Measurements from ENCODE around the gene USP20. TPM values are rescaled to one million over a fixed set of nuclear protein-coding genes. Genes with fewer than 3 reads are reported as not detected.

The USP20 gene
- polyA plus RNA-seq, 4 donors: 16.0 to 47.0 (median 20.4) TPM

- peaks cover 0 to 35% (median 2%) of the 10 kb centered on the region in 3 donors for H3K36me3 ChIP-seq (ENCODE audit: control insufficient read depth in 3 of 3, insufficient read depth in 2 of 3, low read depth in 1 of 3, low read length in 3 of 3)
- H3K4me1 ChIP-seq (ENCODE audit: control insufficient read depth in 3 of 3, insufficient read depth in 2 of 3, low read depth in 1 of 3, low read length in 2 of 3): peaks cover 0 to 24% (median 6%) of the 10 kb centered on the region in 3 donors
- H3K27me3 ChIP-seq (ENCODE audit: control insufficient read depth in 3 of 3, insufficient read depth in 3 of 3, low read length in 3 of 3): peaks cover 0 to 7% (median 0%) of the 10 kb centered on the region in 3 donors
- 0 to 1% (median 1%) methylated on average over 27 of the region's 27 CpGs for whole genome bisulfite sequencing, 3 donors
- H3K9me3 ChIP-seq (ENCODE audit: control insufficient read depth in 2 of 2, insufficient read depth in 1 of 2, low read depth in 1 of 2, low read length in 1 of 2): no peaks in the 10 kb centered on the region
- H3K27ac ChIP-seq (ENCODE audit: low read depth in 1 of 3, low read length in 2 of 3): peak overlapping the region; percentile 60 to 90 (median 68)
- FAIRE-seq (no peak), DNase-seq (peak; percentile 80 to 94)
- peak overlapping the region; percentile 19 to 43 (median 38) for H3K4me3 ChIP-seq (ENCODE audit: low read depth in 1 of 3, low read length in 3 of 3)
These were observed 50.4 kb downstream of the USP20 start for GRCh38 chr9:129885670-129886106.

- FAIRE-seq (no peak), DNase-seq (peak in 1 of 2 donors; percentile 13)
- Histone ChIP-seq H3K4me1 (ENCODE audit: control insufficient read depth in 3 of 3, insufficient read depth in 2 of 3, low read depth in 1 of 3, low read length in 2 of 3) (peaks cover 0 to 24% (median 10%) of the 10 kb centered on the region in 3 donors), H3K4me3 (ENCODE audit: low read depth in 1 of 3, low read length in 3 of 3) (peak overlapping the region in 2 of 3 donors; percentile 38 to 43), H3K27ac (ENCODE audit: low read depth in 1 of 3, low read length in 2 of 3) (peak overlapping the region in 2 of 3 donors; percentile 0 to 90), H3K27me3 (ENCODE audit: control insufficient read depth in 3 of 3, insufficient read depth in 3 of 3, low read length in 3 of 3) (peaks cover 0 to 7% (median 0%) of the 10 kb centered on the region in 3 donors), H3K36me3 (ENCODE audit: control insufficient read depth in 3 of 3, insufficient read depth in 2 of 3, low read depth in 1 of 3, low read length in 3 of 3) (peaks cover 0 to 35% (median 2%) of the 10 kb centered on the region in 3 donors), H3K9me3 (ENCODE audit: control insufficient read depth in 2 of 2, insufficient read depth in 1 of 2, low read depth in 1 of 2, low read length in 1 of 2) (no peaks in the 10 kb centered on the region)
- 37 to 57% (median 42%) methylated on average over 20 of the region's 20 CpGs for WGBS, 3 donors
These were observed 51.2 kb downstream of the USP20 start for GRCh38 chr9:129886226-129887174.

- Histone ChIP-seq H3K4me1 (ENCODE audit: control insufficient read depth in 3 of 3, insufficient read depth in 2 of 3, low read depth in 1 of 3, low read length in 2 of 3) (peaks cover 0 to 24% (median 10%) of the 10 kb centered on the region in 3 donors), H3K36me3 (ENCODE audit: control insufficient read depth in 3 of 3, insufficient read depth in 2 of 3, low read depth in 1 of 3, low read length in 3 of 3) (peaks cover 0 to 30% (median 0%) of the 10 kb centered on the region in 3 donors), H3K27ac (ENCODE audit: low read depth in 1 of 3, low read length in 2 of 3) (peak overlapping the region in 2 of 3 donors; percentile 43 to 90), H3K9me3 (ENCODE audit: control insufficient read depth in 2 of 2, insufficient read depth in 1 of 2, low read depth in 1 of 2, low read length in 1 of 2) (no peaks in the 10 kb centered on the region), H3K27me3 (ENCODE audit: control insufficient read depth in 3 of 3, insufficient read depth in 3 of 3, low read length in 3 of 3) (peaks cover 0 to 7% (median 0%) of the 10 kb centered on the region in 3 donors), H3K4me3 (ENCODE audit: low read depth in 1 of 3, low read length in 3 of 3) (no peak overlapping the region)
- FAIRE-seq (no peak), DNase-seq (peak in 1 of 2 donors; percentile 42)
- WGBS, 3 donors: 42 to 59% (median 55%) methylated on average over 27 of the region's 27 CpGs
These were observed 52.4 kb downstream of the USP20 start for GRCh38 chr9:129887334-129888292.

DNA sequence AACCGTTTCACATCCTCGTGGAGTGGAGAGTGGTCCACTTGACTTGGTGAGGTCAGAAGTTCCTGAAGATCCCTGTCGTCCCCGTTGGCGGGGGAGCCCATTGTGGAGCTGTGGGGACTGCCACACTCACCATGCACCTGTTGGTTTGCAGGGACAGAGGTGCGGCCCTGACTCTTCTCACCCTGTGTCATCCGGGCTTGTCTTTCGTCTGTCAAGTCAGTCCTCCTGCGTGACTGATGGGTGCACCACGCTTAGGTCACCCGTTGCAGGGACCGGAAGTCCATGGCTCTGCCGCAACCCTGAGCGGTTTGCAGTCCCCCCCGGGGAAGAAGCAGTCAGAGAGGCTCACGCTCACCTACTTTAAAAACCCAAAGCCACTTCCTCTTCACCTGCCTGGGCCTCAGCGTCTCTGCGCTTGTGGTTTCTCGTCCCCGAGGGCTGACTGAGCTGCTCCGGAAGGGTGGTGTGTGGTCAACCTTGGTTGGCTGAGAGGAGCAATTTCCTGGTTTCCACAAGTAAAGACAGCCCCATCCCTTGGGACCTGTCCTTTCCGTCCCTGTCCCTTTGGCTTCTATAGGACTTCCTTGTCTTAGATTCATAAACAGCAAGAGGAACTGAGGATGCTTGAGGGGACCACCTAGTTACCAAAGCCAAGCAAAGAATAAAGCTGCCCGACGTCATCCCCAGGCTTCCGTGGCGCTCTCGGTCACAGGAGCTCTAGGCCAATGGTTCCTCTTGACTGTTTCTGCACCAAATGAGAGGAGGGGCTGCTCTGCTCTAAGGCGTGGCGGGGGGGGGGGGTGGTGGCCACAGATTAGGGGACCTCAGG lies 53.2 kb downstream of the USP20 start:
- H3K4me3 ChIP-seq (ENCODE audit: low read depth in 1 of 3, low read length in 3 of 3): no peak overlapping the region
- WGBS, 3 donors: 53 to 78% (median 58%) methylated on average over 29 of the region's 29 CpGs

GRCh38 chr9:129889122-129889940 lies 54.1 kb downstream of the USP20 start:
- DNase-seq: no peak

More for the DNA sequence above, 53.2 kb downstream of the USP20 start:
- H3K4me1 ChIP-seq (ENCODE audit: control insufficient read depth in 3 of 3, insufficient read depth in 2 of 3, low read depth in 1 of 3, low read length in 2 of 3): peaks cover 0 to 24% (median 10%) of the 10 kb centered on the region in 3 donors
- no peak for FAIRE-seq
- peak overlapping the region in 2 of 3 donors; percentile 43 to 90 for H3K27ac ChIP-seq (ENCODE audit: low read depth in 1 of 3, low read length in 2 of 3)
- H3K9me3 ChIP-seq (ENCODE audit: control insufficient read depth in 2 of 2, insufficient read depth in 1 of 2, low read depth in 1 of 2, low read length in 1 of 2): no peaks in the 10 kb centered on the region
- peaks cover 0 to 26% (median 0%) of the 10 kb centered on the region in 3 donors for H3K36me3 ChIP-seq (ENCODE audit: control insufficient read depth in 3 of 3, insufficient read depth in 2 of 3, low read depth in 1 of 3, low read length in 3 of 3)
- H3K27me3 ChIP-seq (ENCODE audit: control insufficient read depth in 3 of 3, insufficient read depth in 3 of 3, low read length in 3 of 3): peaks cover 0 to 7% (median 0%) of the 10 kb centered on the region in 3 donors
- DNase-seq: peak; percentile 25 to 75

DNA sequence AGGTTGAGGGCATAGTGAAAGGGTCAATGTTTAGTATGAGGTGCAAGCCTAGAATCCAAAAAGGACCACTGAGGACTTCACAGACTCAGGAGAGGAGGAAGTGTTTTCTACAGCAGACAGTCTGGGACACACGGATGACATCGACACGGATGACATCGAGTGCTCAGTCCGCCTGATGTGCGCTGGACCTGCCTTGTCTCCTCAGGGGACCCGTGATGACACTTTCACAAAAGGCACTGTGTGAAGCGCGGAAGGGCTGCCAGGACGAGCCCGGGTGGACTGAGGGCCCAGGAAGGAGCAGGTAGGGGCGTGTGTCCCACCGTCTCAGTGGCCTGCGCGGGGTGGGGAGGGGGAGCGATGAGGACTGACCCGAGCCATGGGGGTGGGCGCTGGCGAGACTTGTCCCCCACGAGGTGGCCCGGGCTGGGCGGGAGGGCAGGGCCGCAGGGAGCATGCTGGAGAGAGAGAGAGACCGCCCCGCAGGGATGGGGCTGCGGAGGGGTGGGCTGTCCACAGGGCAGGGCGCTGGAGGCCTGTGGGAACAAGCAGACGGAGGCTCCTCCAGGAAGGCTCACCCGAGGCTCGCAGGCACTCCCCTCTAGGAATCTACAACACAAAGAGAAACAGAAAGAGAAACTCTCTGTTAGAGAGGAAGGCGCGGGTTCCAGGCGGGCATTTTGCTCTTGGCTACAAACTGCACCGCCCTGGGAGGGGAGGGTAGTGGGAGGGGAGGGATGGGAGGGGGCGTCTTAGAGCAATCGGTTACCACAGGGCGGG lies 54.9 kb downstream of the USP20 start:
- H3K4me1 ChIP-seq (ENCODE audit: control insufficient read depth in 3 of 3, insufficient read depth in 2 of 3, low read depth in 1 of 3, low read length in 2 of 3): peaks cover 0 to 12% (median 8%) of the 10 kb centered on the region in 3 donors
- H3K27me3 ChIP-seq (ENCODE audit: control insufficient read depth in 3 of 3, insufficient read depth in 3 of 3, low read length in 3 of 3): peaks cover 0 to 7% (median 0%) of the 10 kb centered on the region in 3 donors
- H3K4me3 ChIP-seq (ENCODE audit: low read depth in 1 of 3, low read length in 3 of 3): peak overlapping the region in 1 of 3 donors; percentile 43
- no peaks in the 10 kb centered on the region for H3K9me3 ChIP-seq (ENCODE audit: control insufficient read depth in 2 of 2, insufficient read depth in 1 of 2, low read depth in 1 of 2, low read length in 1 of 2)
- H3K27ac ChIP-seq (ENCODE audit: low read depth in 1 of 3, low read length in 2 of 3): peak overlapping the region in 2 of 3 donors; percentile 80 to 90
- FAIRE-seq: no peak
- peak in 1 of 2 donors; percentile 66 for DNase-seq
- peaks cover 0 to 28% (median 0%) of the 10 kb centered on the region in 3 donors for H3K36me3 ChIP-seq (ENCODE audit: control insufficient read depth in 3 of 3, insufficient read depth in 2 of 3, low read depth in 1 of 3, low read length in 3 of 3)
- WGBS, 3 donors: 39 to 50% (median 50%) methylated on average over 34 to 37 of the region's 37 CpGs

More at GRCh38 chr9:129889122-129889940, 54.1 kb downstream of the USP20 start:
- peaks cover 0 to 7% (median 0%) of the 10 kb centered on the region in 3 donors for H3K27me3 ChIP-seq (ENCODE audit: control insufficient read depth in 3 of 3, insufficient read depth in 3 of 3, low read length in 3 of 3)
- H3K27ac ChIP-seq (ENCODE audit: low read depth in 1 of 3, low read length in 2 of 3): peak overlapping the region in 2 of 3 donors; percentile 80 to 90
- no peak overlapping the region for H3K4me3 ChIP-seq (ENCODE audit: low read depth in 1 of 3, low read length in 3 of 3)
- peaks cover 0 to 26% (median 0%) of the 10 kb centered on the region in 3 donors for H3K36me3 ChIP-seq (ENCODE audit: control insufficient read depth in 3 of 3, insufficient read depth in 2 of 3, low read depth in 1 of 3, low read length in 3 of 3)
- no peak for FAIRE-seq
- 66 to 81% (median 77%) methylated on average over 31 of the region's 31 CpGs for WGBS, 3 donors
- H3K4me1 ChIP-seq (ENCODE audit: control insufficient read depth in 3 of 3, insufficient read depth in 2 of 3, low read depth in 1 of 3, low read length in 2 of 3): peaks cover 0 to 19% (median 8%) of the 10 kb centered on the region in 3 donors
- H3K9me3 ChIP-seq (ENCODE audit: control insufficient read depth in 2 of 2, insufficient read depth in 1 of 2, low read depth in 1 of 2, low read length in 1 of 2): no peaks in the 10 kb centered on the region

Data from small intestine (tissue), 7 donors.